Urothelium cell line (cell line): ENCODE results near the gene CA9.
A peak's percentile ranks its signal among the peaks of the same experiment; 100 is the strongest.

Experiments
- DNase-seq: peaks from one replicate; pipeline ENCODE4 v3.0.0; 2011; ENCODE audit warnings: low spot score, mixed read lengths
- FAIRE-seq: peaks from 2 replicates; lab custom pipeline; 2011; peaks lifted over from hg19 to GRCh38; lab: Jason Lieb, UNC

The CA9 gene

DNA sequence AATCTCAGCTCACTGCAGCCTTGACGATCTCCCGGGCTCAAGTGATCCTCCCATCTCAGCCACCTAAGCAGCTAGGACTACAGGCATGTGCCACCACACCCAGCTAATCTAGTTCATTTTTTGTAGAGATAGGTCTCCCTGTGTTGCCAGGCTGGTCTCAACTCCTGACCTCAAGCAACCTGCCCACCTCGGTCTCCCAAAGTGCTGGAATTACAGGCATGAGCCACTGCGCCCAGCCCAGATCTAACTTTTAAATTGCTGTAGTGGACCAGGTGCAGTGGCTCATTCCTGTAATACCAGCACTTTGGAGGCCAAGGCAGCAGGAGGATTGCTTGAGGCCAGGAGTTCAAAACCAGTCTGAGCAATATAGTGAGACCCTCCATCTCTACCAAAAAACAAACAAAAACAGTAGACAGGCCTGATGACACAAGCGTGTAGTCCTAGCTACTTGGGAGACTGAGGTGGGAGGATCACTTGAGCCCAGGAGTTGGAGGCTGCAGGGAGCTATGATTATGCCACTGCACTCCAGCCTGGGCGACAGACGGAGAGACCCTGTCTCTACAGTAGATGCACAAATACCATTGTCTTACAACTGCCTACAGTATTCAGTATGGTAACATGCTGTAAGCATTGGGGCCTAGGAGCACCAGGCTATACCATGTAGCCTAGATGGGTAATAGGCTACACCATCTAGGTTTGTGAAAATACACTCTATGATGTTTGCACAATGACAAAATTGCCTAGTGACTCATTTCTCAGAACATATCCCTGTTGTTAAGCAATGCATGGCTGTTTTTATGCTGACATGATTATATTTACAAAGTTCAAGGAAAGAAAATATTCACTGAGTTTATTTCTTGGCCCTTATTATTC lies 21.5 kb upstream of the CA9 start:
- FAIRE-seq: no peak

DNA sequence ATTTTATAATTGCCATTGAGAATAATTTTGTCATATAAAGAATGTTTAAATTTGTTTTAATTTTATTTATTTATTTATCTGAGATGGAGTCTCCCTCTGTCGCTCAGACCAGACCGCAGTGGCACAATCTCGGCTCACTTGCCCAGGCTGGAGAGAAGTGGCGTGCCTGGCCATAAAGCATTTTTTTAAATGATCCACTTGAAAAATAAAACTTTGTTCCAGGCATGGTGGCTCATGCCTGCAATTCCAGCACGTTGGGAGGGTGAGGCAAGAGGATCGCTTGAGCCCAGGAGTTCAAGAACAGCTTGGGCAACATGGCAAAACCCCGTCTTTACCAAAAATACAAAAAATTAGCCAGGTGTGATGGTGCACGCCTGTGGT lies 20.9 kb upstream of the CA9 start:
- FAIRE-seq (no peak), DNase-seq (no peak)

More for the DNA sequence above, 21.5 kb upstream of the CA9 start:
- DNase-seq: no peak

DNA sequence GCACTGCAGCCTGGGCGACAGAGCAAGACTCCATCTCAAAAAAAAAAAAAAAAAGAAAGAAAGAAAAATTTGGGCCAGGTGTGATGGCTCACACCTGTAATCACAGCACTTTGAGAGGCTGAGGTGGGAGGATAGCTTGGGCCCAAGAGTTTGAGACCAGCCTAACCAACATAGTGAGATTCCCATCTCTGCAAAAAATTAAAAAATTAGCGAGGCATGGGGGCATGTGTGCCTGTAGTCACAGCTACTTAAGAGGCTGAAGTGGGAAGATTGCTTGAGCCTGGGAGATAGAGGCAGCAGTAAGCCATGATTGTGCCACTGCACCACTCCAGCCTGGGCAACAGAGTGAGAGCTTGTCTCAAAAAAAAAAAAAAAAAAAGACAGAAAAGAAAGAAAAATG lies 20.1 kb upstream of the CA9 start:
- no peak for DNase-seq
- no peak for FAIRE-seq

DNA sequence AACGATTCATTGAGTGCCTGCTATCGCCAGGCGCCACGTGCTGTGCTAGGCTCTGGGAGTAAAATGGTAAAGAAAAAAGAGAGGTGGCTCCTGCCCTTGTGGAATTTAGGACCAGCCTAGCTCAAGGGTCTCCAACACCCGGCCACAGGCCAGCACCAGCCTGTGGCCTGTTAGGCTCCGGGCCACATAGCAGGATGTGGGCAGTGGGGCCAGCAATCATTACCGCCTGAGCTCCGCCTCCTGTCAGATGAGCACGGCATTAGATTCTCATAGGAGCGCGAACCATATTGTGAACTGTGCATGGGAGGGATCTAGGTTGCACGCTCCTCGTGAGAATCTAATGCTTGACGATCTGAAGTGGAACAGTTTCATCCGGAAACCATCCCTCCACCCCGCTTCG lies 17.4 kb upstream of the CA9 start:
- FAIRE-seq: no peak
- no peak for DNase-seq

DNA sequence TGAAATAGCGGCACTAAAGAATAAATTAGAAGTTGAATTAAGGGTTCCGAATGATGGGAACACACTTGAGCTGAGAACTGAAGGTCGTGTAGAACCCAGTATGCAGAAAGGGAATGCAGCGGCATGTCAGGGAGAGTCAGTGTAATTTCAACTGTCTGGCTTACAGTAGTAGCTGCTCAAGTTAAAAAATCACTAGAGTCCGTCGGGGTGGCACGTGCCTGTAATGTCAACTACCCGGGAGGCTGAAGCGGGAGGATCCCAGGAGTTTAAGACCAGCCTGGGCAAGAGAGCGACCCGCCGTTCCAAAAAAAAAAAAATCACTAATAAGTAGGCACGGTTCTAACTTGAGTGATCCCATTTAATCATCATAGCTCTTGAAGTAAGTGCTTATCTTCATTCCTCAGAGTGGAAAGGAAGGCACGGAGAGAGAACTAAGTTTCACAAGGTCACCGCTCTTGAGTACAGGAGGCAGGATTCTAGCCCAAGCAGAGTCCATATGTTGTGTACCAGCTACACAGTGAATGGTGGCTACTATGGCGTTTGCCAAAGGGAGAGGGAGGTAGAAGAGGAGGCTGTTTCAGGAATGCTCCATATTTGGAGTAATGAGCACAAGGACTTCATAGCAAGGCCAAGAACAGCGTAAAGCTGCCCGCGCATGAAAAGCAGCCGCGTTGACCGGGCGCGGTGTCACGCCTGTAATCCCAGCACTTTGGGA lies 16.7 kb upstream of the CA9 start:
- DNase-seq (no peak), FAIRE-seq (no peak)

DNA sequence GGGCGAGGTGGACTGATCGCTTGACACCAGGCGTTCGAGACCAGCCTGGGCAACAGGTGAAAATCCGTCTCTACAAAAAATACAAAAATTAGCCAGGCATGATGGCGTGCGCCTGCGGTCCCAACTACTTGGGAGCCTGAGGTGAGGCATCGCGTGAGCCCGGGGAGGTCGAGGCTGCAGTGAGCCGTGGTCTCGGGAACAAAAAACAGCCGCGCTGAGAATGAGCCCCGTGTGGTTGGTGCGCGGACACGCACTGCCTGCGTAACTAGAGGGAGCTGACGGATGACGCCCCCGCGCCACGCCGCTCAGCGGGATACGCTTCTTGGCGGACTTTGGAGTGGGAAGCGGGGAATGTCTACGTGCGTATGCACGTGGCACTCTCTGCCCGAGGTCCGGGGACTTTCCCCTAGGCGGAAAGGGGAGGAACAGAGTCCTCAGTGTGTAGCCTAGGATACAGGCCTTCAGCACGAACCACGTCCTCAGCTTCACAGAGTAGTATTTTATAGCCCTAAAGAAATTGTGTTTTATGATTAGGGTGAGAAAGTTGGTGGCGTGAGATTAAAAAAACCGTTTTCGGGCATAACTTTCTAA lies 16.1 kb upstream of the CA9 start, which contains the start of gene RMRP:
RMRP (minus strand) TSS at position 474 of the 591 bp plus-strand sequence.
- FAIRE-seq (peak; percentile 9), DNase-seq (peak; percentile 95)

DNA sequence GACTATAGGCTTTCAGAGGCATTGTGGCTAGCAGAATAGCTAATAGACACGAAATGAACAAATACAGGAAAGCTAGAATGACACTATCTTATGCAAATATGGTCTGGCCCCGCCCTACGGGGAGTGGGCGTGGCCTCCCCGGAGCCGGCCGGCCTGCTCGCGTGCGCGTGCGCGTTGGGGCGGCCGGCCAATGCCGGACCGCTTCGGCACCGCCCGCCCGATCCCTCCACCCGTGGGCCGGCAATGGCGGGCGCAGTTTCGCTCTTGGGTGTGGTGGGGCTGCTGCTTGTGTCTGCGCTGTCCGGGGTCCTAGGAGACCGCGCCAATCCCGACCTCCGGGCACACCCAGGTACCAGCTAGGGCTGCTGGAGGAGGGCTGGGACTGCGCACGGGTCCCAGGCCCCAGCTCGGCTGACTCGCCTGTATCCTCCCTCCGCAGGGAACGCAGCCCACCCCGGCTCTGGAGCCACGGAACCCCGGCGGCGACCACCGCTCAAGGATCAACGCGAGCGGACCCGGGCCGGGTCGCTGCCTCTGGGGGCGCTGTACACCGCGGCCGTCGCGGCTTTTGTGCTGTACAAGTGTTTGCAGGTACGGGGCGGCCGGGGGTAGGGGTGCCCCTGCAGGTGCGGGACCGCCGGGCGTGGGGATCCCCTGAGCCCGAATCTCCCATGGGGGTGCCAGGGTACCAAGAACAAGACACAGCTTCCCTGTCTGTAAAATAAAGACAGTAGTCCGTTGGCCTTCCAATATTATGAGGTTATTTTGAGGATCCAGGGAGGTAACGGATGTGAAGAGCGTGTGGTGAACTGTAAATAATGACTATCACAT lies 15.4 kb upstream of the CA9 start, which contains the start of gene CCDC107:
CCDC107 (plus strand) TSS at position 156 of the 831 bp plus-strand sequence; CDS start at position 244, 88 bp downstream.
- peak; percentile 75 for FAIRE-seq
- DNase-seq: peak; percentile 97

DNA sequence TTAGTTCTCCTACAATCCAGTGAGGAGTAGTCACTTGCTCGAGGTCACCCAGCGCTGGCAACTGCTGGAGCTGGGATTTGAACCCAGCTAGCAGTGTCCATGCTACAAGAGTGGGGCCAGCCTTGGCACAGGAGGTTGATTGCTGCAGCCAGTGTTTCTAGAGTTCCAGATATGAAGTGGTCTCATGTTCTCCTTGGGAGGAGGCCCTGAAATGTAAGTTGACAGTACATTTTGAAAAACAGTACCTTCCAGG lies 14.8 kb upstream of the CA9 start:
- FAIRE-seq: no peak
- no peak for DNase-seq

DNA sequence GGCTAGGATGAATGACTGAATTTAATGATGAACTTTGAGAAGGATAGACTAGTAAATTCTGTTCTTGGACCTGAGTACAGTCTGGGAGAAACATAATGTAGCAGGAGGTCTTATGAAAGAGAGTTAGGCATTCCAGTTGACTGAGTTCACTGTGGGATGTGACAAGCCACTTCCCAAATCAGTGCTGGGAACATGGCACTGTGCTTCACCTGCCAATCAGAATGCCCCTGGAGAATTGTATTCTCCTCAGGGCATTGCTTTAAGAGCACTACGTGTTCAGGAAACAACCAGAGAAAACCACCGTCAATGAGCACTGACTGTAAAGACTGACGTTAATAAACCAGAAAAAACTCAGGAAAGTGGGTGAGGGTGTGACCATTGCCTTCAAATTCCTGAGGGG lies 14.4 kb upstream of the CA9 start:
- FAIRE-seq: no peak
- no peak for DNase-seq

DNA sequence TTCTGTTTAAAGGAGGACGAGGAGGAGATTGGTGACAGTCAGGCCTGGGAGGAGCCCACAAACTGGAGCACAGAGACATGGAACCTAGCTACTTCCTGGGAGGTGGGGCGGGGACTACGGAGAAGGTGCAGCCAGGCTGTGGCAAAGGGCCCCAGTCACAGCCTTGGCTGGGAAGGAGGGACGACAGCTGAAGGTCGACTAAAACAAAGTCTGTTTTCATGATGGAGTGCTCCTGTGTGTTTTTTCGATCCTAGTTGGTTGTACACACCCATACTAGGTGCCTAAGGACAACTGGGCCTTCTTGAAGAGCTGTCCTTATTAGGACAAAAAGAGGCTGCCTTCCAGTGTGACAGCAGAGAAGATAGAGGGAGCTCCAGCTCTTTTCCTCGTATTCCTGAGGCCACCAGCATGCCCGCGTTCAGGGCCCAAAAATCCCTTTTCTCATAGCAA lies 12.7 kb upstream of the CA9 start:
- FAIRE-seq: no peak

DNA sequence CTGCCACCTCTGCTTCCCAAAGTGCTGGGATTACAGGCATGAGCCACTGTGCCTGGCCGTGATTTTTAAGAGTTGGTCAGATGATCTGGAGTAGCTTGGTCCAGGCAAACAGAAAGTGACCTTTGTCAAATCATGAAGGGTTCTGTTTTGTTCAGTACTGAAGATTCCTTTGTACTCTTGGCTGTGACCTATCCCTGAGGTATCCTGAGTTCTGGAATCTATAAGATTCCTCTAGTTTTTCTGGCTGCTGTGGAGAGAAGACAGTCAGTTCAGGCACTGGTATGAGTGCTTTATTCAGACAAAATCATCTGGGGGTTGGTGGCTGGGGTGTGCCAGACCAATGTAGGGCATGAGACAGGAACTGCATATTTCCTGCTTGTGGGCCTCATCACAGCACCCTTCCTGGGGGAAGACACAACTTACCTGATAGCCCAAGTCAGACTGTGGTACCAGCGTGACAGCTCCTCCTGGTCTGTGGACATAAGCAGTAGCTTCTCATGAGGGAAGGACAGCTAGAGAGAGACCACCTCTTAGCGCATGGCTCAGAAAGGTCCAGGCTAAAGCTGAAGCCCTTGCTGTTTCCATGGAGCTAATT lies 11.9 kb upstream of the CA9 start:
- no peak for FAIRE-seq

More for the DNA sequence above, 12.7 kb upstream of the CA9 start:
- no peak for DNase-seq

DNA sequence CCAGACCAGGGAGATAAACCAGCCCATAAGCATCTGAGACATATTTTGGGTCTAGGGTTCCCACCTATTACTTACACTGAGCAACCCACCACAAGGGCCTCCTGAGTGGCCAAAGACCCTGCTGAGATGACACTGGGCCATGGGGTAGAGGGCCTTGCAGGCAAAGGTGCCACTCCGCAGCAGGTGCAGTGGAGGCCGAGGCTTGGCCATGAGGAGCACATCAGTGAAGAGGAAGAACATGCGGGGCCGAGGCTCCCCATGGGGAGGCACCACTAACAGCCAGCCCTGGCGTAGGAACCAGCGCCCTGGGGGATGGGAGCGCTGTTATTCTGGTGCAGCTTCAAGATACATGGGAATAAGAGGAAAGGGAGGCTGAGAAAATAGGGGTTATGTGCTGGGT lies 11.3 kb upstream of the CA9 start:
- DNase-seq (no peak), FAIRE-seq (no peak)

More for the DNA sequence above, 11.9 kb upstream of the CA9 start:
- no peak for DNase-seq

DNA sequence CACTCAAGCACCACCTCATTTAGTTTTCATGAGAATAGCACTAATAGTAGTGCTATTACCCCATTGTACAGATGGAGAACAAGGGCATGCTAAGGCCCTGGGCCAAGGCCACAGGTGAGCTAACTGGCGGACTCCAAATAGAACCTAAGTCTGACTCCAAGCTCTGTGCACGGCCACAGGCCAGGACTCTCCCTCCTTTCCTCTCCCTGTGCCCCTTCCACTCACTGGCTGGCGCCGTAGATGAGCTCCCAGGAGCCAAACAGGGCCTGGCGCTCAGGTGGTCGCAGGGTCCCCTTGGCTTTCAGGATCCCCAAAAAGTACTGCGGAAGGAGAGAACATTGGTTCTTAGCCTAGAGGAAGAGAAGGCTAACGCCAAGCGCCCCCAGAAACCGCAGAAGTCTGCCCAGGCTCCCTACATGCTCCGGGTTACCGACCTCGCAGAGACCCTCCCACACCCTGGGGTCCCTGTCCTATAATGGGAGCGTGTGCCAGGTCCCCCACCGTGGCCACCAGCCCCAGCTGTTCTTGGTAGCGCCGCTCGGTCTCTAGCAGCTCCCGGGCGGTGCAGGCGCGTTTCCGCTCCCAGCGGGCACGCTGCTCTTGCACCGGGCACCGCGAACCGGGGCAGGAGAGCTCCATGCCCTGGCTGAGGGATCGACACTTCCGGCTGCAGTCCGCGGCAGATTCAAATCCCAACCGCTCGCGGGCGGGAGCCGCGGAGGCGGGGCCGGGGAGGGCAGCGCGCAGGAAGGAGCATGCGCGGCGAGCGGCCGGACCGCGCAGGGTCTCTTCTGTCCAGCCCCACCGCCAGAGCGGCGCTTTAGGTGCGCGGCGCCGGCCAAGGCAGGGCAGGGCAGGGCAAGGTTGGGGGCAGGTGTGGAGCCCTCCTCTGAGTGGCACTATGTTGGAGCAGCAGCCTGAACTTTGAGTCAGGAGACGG lies 8.9 kb upstream of the CA9 start, which contains the start of gene ARHGEF39:
ARHGEF39 (minus strand) TSS at position 665 of the 940 bp plus-strand sequence; CDS start at position 639, 26 bp downstream.
- DNase-seq: peak; percentile 97
- FAIRE-seq: peak; percentile 83

DNA sequence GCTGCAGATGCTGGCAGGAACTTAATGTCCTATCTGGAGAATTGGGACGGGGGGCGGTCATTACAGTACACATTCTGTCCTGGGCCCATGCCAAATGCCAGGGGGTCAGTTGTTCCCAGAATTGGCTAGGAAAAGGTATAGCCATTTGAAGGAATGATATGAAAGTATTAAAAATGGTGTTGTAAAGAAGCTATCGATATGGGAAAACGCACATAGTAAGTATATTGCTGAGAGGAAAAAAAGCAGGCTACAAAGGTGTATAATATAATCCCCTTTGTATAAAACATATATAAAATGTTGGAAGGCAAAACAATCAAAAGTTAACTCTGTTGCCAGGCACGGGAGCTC lies 8.3 kb upstream of the CA9 start:
- peak; percentile 5 for FAIRE-seq
- DNase-seq: no peak

DNA sequence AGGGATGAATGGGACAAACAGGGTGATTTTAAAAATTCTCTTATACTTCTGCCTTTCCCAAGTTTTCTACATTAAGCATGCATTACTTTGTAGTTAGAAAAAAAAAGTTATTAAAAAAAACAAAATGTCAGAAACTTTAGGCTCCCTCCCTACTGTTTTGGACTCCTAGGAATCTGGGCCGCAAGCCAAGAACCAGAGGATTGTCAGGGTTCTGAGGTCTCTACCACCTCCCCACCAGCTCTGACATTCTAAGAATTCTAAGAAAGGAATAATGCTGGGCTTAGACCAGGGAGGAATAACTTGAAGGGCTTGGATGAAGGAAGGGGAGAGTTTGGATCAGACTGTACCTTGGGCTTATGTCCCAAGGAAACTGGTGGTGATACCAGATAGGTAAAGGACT lies 7.7 kb upstream of the CA9 start:
- FAIRE-seq (no peak), DNase-seq (no peak)

DNA sequence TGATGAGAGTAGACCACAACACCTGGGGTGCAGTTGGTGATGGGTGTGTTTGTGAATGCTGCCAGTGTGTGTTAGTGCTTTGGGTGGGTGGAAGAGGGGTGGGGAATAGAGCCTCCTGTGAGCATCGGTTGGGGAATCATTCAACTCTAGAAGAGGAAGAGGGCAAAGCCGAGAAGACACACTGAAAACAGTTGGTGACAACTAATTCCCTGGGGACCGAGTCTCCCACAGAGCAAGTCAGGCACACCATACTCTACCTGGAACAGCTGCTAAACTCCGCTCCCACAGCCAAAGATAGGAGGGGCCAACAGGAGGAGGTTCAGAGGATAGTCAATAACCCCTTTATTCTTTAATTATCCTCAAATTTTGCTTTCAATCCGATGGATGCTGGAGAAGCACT lies 7.2 kb upstream of the CA9 start:
- DNase-seq (no peak), FAIRE-seq (no peak)

DNA sequence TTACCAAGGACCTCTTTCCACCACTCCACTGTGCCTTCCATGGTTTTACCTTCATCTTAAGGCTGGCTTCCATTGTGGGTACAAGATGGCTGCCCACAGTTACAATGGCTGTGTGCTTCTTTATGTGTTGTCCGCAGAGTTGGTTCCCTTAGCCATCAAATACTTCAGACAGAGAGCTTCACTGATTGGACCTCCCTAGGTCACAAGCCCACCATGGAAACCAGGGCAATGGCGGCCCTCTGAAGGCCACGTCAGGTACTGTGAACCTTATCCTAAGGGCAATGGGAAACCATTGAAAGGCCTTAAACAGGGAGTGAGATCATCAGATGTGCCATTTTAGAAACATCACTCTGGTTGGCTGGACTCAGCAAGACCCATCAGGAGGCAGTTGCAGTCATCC lies 5.8 kb upstream of the CA9 start:
- FAIRE-seq: no peak
- no peak for DNase-seq

DNA sequence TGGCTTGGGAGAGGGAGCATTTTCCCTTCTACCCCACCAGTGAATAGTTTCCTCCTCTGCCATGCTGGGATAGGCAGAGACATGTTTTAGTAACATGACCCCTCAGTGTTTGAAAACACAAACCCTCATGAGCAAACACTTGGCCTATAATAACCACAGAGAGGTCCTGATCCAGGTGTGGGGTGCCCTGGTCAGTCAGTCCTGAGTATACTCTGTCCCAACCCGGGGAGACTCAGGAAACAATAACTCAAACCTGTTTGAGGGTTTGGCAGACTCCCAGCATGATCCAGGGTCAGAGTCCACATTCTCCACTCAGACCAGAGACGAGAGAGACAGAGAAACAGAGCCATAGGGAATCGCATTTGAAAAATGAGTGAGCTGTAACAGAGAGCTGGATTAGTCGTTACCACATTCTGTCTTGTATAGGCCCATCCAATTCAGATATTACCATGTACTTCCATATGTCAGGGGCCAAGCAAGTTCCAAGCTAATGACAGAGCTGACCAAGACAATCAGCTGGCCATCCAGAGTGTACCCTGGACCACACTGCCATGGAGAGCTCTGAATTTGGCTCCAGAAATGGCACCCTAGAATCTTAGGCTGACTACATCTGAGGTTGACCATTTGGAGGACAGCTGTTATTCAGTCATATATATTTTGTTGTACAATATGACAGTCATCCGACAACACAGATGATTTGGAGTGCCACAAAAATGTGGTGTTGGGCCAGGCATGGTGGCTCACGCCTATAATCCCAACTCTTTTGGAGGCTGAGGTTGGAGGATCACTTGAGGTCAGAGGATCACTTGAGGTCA lies 4.2 kb upstream of the CA9 start:
- FAIRE-seq: no peak

DNA sequence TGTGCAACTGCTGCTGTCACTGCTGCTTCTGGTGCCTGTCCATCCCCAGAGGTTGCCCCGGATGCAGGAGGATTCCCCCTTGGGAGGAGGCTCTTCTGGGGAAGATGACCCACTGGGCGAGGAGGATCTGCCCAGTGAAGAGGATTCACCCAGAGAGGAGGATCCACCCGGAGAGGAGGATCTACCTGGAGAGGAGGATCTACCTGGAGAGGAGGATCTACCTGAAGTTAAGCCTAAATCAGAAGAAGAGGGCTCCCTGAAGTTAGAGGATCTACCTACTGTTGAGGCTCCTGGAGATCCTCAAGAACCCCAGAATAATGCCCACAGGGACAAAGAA lies 265 bp downstream of the CA9 start:
- no peak for DNase-seq
- no peak for FAIRE-seq

More for the DNA sequence above, 4.2 kb upstream of the CA9 start:
- DNase-seq: no peak
